ENCODE measurements around the gene PAQR7.

The PAQR7 gene, protein sequence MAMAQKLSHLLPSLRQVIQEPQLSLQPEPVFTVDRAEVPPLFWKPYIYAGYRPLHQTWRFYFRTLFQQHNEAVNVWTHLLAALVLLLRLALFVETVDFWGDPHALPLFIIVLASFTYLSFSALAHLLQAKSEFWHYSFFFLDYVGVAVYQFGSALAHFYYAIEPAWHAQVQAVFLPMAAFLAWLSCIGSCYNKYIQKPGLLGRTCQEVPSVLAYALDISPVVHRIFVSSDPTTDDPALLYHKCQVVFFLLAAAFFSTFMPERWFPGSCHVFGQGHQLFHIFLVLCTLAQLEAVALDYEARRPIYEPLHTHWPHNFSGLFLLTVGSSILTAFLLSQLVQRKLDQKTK

GRCh38 chr1:25875154-25875855 lies at the start of gene PAQR7:
Gene PAQR7, minus strand, starts transcription at chr1:25875708. Its CDS starts 11,869 bp downstream, at chr1:25863839.
- DNase-seq = peak; percentile 45

GRCh38 chr1:25924454-25924853 lies 48.9 kb upstream of the PAQR7 start:
- no peak for DNase-seq

DNA sequence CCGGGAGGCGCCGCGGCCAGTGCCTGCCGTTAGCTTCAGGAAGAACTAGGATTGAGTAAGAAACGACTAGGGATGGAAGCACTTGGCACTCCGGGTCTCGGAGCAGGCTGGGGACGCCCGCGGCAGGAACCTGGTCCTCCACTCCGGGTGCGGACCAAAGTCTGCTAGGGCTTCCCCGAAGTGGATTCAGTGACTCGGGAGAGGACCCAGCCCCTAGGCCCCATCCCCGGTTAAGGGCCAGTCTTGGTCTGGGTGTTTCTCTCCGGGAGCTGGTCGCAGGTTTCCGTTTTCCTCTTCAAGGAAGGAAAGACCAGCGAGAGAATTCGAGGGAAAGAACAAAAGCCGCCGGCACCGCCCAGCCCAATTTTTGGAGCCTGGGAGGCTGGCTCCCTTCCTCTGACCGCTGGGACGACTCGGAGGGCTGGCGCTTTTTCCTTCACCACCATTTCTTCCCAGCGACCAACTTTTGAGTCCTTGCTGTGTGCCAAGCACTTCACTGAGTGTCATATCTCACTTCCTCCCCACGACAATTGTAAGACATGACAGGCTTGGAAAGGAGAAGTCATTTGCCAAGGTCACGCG lies 47.6 kb upstream of the PAQR7 start:
- DNase-seq = no peak

DNA sequence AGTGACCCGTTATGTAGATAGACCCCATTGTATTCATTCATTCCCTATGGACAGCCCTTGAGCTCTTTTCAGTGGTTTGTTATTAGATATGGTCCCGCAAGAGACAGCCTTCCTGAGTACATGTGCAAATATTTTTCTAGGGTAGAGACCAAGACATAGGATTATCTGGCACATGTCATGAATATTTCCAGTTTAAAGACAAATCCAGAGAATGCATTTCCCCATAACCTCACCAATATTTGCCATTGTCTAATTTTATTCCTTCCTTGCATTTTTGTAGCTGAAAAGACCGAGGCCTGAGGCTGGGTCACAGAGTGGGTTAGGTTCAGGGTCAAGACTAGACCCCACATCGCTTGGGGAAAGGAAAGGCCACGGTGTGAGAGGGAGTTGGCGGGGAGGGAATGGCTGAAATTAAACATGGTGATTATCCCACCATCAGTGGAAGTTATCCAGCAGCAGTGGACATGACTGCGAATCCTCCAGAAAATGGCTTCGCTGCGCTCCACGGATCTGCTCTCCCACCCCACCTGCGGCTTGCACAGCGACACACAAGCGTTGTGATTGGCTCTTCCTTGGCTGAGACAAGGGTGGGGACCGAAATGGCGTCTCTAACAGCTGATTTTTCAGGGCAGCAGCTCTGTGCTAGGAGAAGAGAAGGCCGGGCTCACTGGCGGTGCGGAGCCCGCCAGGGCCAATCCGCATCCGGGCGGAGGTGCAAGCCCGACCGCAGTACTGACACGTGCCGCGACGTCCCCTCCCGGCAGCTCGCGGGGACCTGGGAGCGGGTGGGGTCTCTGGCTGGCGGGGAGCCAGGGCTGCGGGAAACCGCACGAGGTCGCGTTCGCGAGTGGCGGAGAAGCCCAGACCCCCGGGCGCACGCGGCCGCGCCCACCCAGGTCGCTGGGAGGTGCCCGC lies 46.8 kb upstream of the PAQR7 start:
- no peak for DNase-seq

DNA sequence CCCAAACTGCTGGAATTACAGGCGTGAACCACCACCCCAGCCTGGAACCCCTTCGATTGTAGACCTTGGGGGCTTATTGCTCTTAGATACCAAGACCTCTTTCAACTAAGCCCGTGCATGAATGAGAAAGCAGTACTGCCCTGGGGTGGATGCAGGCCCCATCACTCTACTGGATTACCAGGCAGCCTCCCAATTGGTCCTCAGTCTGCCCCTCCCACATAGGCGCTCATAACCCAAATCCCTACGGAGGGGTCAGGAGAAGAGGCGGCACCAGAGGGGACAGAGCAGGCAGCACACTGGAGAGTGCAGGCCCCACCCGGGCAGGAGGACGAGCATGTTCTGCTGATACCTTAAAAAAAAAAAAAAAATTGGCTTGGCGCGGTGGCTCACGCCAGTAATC lies 43.1 kb upstream of the PAQR7 start:
- DNase-seq = no peak

DNA sequence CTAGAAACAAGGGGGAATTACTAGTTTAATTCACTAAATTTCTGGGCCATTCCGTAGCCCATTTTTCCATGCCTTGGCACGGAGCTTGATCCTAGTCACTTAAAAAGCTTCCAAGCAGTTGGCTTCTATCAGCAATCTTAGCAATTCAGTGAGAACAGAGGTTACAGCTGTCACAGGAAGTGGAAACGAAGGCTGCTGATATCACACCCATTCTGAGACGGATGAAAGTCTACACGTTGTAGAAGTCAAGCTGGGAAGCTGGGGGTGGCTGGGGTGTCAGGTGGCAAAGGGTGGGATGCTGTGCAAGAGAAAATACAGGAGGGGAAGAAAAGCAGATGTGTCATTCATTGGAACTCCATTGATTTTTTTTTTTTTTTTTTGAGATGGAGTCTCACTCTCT lies 42.5 kb upstream of the PAQR7 start:
- DNase-seq = no peak

- no peak for DNase-seq
Observed at GRCh38 chr1:25916460-25916859, 41.0 kb upstream of the PAQR7 start.

- no peak for DNase-seq
Observed at GRCh38 chr1:25914074-25914995, 38.8 kb upstream of the PAQR7 start.

- no peak for DNase-seq
Observed at GRCh38 chr1:25913206-25913605, 37.7 kb upstream of the PAQR7 start.

DNA sequence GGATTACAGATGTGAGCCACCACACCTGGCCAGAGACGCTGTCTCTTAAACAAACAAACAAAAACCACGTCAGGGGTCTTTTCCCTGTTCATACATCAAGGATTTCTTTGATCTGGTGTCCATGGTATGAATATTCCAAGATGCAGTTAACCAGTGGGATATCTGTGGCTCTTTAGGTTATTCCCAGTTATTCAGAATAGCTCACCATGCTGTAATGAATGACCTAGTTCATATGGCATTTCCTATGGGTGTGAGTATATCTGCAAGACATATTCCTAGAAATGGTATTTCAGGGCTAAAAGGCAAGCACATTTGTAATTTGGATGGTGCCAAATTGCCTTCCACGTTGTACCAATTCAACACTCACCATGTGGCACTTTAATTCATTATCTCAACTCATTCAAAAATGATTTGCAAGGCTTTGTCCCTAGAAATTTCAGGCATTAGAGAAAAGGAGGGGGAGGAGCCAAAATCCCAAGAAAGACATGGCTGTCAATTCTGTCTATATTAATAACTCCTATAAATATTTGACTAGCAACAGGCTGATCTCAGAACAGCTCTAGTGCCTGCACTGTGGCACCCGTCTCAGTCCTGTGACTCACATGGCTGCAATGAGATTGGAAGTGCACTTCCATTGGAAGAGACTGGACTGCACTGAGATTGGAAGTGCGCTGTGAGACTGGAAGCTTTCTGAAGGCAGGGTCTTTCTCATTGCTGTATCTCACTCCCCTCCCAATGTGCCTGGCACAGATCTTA lies 36.7 kb upstream of the PAQR7 start:
- DNase-seq = no peak

- no peak for DNase-seq
Observed at GRCh38 chr1:25911162-25911561, 35.7 kb upstream of the PAQR7 start.

DNA sequence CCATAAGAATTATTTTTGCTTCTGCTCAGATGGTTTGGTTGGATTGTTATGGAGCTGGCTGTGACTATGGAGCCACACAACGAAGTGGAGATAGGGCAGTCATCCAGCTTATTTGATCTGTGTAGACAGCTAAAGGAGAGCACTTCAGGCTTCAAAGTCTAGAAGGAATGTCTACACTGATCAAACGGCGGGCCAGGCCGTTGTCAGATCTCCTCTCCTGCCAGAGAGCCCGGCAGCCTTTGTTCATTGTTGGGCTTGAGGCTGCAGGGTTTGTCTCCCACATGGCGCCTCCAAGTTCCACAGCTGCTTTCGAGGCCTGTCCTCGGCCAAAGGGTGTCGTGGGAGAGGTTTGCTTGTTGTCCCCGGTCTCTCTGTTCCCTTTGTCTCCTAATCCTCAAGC lies 33.5 kb upstream of the PAQR7 start:
- DNase-seq = no peak

- DNase-seq = no peak
Observed at GRCh38 chr1:25908161-25908560, 32.7 kb upstream of the PAQR7 start.

DNA sequence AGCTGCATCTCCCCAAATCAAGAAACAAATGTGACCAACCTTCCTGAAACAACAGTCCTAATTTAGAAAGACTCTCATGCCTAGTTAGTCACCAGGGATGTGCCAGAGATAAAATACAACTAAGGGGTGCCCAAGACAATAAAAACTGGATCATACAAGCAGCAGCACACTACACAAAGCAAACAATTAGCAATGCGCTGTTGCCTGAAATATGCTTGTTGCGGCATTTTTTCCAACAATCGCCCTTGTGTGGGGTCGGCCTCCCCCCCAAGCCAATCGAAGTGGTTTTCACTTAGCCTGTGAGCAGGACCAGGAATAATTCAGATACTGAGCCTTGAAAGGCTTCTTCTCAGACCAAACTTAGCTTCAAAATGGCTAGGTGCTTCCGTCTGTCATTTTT lies 32.1 kb upstream of the PAQR7 start:
- DNase-seq = no peak

DNA sequence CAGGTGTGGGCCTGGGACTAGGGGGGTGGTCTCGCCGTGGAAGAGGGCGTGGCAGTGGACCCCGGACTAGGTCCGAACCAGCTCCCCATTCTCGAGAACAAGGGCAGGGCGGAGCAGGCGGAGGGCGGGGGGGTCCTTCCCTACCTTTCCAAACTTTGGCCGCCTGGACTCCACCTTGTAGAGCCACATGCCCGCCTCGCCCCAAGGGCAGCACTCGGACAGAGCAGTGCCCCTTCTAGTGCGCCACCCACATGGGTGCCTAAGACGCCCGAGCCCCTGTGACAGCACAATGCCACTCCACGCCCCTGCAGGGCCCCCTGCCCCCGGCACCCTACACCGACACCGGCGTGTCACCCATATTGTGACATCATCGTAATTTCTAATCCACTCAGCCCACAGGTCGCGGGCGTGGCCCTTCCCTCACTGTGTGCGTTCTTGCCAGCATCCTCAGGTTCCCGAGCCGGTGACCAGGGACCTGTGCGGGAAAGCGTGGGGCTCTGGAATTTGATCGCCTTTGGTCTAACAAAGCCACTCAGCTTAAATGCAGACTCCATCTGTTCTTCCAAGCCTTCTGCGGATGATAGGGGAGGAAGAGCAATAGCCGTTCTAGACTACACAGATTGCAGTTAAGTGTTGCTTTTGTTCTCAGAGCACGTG lies 31.3 kb upstream of the PAQR7 start:
- DNase-seq = no peak

- peak; percentile 89 for DNase-seq
Observed at GRCh38 chr1:25905680-25906643, 30.5 kb upstream of the PAQR7 start, which contains the start of gene STMN1. Gene STMN1, minus strand, starts transcription at chr1:25906419. Its CDS starts 1,743 bp downstream, at chr1:25904676.

GRCh38 chr1:25904943-25905679 lies 29.6 kb upstream of the PAQR7 start:
- peak; percentile 88 for DNase-seq

GRCh38 chr1:25903986-25904385 lies 28.5 kb upstream of the PAQR7 start:
- no peak for DNase-seq

Measured in NCI-H526 treated with DMSO at 0.1 percent for 48 hours (cell line).